OCI-M1 (cell line): ENCODE results near the gene FAM184B.
"Not testable (repeated sequence)": the region's sequence is repeated elsewhere in the genome, so short reads cannot be mapped to it uniquely, and the experiment has no call there.

Experiments used
- DNase-seq: peaks from one replicate; lab custom pipeline; 2025; lab: John Stamatoyannopoulos, UW

The FAM184B gene

DNA sequence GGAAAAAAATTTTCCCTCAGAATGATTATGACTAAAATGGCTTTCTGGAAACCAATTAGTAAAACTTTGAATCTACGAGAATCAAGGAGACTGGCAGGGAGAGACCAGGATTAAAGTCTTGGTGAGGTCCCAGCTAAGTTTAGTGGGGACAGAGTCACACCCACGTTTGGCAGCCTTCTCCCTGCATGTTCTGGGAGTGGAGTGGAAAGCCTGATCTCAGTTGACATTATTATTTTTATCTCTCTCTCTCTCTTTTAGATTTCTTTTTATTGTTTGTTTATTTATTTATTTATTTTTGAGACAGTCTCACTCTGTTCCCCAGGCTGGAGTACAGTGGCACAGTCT lies 99.2 kb downstream of the FAM184B start:
- no peak for DNase-seq

DNA sequence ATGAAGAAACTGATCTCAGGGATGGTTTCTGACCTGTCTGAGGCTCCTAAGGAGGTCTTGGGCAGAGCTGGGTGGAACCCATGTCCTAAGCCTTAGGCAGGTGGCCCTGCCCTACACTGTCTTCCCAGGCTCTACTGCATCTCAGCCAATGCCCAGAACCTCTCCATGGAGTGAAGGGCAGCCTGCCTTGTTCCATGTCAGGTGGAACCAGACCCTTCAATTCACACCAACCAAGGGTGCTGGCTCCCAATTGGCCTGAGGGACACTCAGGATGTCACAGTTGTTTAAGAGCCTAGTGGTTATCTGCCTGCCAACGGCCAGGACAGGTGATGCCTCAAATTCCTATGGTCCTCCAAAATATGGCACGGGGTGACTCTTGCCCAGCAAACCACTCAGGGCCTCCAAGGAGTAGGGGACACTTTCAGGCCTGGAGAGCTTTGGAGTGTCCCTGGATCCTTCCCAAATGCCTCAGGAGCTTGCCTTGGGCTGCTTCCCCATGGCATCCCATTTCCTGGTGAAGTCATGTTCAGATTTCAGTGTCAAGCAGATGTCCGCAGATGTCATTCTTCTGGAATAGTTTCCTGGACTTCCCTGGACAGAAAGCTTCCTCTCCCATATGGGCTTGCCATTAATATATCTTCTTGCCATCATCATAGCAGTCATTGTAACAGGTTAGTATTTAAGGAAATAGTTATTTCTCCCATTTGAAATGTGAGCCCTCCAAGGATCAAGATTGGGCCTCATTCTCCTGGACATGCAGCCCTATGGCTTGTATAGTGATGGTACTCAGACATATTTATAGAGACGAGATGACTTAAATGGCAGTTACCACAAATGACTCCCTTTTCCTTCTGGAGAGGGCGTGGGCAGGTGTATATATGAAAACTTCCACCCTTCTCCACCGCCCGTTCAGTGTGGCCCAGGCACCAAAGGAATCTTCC lies 99.9 kb downstream of the FAM184B start:
- no peak for DNase-seq

DNA sequence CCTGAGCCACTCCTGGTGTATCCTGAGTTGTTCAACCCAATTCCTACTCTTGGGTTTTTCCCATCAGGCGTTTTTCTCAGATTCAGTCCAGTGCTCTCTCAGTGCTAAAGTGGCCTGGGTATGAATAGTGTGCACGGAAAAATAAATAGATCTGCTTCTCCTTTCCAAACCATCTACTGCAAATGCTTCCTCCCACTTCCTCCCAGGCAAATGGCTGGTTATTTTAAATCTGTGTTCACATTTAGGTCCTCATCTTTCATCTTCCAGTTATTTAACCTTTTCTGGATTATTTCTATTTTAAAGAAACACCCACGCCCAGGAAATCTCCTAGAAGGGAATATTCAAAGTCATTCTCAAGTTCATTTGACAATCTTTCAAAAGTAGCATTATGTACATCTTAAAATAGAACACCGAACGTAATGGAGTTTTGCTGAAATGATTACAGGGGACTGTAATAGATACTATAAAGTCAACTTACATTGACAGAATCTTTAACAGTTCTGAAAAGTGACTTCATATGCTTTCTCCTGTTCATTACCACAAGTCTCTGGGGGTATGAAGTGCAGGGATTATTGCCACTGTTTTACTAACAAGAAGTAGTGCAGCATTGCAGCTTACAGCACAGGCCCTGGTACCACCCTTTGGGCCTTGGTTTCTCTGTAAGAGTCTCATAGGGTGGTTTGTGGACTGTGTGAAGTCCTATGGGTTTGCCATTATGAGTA lies 100.7 kb downstream of the FAM184B start:
- no peak for DNase-seq

DNA sequence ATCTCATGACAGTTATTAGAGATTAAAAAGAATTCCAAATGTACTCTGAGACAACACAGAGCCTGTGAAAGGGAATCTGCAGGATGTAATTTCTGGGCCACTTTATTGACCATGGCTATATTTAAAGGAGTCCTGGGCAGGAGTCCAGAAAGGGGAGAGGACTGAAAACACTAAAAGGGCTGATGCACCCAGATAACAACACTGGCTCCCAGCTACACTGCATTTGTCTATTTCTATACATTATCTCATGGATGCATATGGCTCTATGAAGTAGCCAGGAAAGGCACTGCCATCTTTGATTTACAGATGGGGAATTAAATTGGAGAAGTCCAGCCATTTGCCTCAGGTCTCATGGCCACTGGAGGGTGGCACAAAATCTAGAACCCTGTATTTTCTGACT lies 111.0 kb downstream of the FAM184B start:
- peak; percentile 72 for DNase-seq

DNA sequence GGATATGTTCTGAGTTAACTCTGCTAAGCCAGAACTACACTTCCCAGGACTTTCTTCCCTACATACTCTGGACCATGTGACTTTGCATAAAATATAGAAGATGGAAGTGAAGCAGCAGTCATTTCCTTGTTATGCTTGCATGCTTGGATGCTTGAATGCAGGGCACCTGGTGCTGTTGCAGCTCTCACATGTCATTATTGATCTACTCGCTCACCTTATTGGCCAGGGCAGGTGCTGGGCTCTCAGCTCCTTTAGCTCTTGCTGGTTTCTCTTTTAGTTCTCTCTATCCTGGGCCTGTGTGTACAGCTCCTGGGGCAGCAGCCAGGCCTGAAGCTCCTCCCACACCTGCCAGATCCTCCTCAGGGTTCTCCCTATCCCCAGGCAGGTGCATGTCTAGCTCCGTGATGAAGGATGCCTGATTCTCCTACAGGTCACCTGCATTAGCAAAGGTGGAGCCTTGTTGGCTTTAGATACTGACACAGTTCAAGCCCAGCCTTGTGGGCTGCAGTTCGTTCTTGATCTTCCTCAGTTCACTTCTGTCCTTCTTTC lies 113.7 kb downstream of the FAM184B start:
- no peak for DNase-seq

DNA sequence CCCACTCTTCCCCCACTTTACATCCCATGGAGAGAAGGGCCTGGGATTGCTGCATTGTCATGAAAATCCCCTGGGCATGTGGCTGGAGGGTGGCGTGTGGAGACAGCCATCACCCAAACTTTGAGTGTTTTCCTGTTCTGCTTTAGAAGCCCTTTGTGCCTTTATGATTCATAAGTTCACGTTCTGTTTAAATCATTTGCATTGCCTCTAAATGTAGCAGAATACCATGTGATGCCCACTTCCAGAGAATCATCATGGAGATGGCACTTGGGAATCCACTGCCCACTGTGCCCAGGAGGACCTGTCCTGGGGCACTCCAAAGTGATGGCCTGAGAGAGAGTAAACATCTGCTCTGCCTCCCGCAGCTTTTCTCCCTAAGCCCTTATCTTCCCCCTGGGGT lies 114.2 kb downstream of the FAM184B start:
- no peak for DNase-seq

DNA sequence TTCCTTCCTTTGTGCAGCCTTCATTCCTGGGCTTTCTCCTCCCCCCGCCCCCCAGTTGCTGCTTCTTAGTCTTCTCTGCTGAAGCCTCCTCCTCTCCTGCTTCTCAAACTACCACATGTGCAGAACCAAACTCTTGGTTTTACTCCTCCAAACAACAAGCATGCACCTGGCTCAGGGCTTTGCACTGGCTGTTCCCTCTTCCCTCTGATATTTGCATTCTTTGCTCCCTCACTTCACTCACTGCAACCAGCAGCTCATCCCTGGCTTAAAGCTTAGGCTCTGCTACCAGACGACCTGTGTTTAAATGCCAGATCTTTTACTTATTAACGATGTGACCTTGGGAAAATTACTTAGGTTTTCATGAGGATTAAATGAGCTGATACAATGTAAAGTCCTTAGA lies 115.6 kb downstream of the FAM184B start:
- DNase-seq, result no peak

DNA sequence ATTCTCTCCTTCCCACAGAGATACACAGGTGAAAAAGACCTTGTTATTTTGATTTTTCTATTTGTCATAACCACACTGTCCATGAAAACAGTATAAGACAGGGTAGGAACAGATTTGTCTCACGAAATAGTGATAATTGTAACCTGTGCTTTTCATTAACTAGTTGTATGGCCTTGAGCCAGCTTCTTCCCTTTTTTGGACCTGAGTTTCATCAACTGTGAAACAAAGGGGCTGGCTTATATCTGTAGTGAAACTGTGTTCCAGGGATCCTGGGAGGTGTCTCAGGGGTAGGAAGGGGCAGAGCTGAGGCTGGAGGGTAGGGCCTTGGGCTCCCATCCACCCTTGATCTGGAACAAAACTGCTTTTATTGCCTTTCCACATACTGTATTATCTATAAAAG lies 116.1 kb downstream of the FAM184B start:
- DNase-seq, result peak; percentile 32

DNA sequence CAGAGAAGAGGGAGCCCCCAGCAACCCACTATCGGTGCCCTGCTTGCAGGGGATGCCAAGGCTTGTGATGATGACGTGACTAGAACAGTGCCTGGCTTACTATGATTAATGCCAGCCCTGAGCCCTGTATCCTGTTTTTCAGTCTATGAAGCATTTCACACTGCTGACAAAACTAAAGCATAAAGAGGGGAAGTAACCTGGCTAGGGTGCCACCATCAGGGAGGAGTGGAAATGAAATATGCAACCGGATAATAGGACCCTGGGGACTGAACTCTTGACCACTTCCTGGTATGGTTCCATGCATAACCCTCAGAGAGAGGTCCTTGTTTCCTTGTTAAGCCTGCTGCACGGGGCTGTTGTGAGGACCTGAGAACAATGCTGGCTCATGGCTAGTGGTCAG lies 116.7 kb downstream of the FAM184B start:
- peak; percentile 63 for DNase-seq

DNA sequence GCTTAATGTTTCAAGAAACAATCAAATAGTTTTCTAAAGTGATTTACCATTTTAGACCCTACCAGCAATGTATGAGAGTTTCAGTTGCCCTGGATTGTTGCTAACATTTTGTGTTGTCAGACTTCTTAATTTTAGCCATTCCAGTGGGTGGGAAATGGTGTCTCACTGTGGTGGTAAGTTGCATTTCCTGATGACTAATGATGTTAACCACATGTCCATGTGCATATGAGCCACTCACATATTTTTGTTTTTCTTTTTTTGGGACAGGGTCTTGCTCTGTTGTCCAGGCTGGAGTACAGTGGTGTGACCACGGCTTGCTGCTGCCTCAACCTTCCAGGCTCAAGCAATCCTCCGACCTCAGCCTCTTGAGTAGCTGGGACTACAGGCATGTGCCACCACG lies 118.7 kb downstream of the FAM184B start:
- peak; percentile 4 for DNase-seq

DNA sequence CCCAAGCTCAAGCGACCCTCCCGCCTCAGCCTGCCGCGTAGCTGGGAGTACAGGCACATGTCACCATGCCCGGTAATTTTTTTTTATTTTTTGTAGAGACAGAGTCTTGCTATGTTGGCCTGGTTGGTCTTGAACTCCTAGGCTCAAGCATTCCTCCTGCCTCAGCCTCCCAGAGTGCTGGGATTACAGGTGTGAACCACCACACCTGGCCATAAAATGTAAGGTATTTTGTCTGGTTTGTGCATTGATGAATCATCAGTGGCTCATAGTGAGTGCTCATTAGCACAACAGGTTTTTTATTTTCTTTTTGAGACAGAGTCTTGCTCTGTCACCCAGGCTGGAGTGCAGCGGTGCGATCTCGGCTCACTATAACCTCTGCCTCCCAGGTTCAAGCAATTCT lies 122.2 kb downstream of the FAM184B start:
- DNase-seq, result not testable (repeated sequence)

DNA sequence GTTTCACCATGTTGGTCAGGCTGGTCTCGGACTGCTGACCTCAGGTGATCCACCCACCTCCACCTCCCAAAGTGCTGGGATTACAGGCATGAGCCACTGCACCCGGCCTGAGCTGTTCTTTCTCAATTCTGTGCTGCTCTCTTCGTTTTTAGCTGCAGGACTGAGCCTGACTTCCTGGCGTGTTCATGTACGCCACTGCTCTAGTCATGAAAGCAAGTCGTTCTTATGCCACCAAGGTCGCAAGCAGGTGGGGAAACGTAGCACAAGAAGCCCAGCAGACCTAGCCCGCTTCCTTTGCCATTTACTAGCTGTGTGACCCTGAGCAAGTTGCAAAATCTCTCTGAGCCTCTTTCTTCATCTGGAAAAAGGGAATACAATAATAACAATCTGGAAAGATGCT lies 123.6 kb downstream of the FAM184B start:
- DNase-seq, result no peak

DNA sequence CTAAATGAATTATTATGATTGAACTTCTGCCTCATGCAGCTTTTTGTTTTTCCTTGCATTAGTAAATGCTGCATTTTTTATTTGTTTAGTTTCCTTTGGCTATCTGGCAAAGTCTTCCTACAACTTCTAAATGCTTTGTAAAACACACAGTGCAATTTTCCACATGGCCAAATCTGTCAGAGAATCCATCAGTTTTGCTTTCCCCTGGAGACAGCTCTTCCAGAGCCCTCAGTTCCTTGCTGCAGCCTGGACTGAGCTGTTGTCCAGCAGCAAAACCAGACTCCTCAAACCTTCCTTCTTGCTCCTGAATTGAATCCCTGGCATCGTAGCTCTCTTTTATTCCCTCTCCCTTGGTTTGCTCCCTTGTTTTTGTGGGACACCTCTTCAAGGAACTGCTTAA lies 124.3 kb downstream of the FAM184B start:
- DNase-seq, result no peak

DNA sequence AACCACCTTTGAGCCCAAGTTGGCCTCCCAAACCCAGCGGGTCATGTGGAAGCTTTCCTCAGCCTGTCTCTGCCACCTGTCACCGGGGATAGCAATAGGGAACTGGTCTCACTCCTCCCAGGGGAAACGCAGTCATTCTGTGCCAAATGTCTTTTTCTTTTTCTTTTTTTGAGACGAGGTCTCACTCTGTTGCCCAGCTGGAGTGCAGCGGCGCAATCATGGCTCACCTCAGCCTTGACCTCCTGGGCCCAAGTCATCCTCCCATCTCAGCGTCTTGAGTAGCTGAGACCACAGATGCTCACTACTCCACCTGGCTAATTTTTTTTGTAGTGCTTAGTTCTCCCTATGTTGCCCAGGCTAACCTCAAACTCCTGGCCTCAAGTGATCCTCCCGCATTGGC lies 126.7 kb downstream of the FAM184B start:
- DNase-seq, result no peak

DNA sequence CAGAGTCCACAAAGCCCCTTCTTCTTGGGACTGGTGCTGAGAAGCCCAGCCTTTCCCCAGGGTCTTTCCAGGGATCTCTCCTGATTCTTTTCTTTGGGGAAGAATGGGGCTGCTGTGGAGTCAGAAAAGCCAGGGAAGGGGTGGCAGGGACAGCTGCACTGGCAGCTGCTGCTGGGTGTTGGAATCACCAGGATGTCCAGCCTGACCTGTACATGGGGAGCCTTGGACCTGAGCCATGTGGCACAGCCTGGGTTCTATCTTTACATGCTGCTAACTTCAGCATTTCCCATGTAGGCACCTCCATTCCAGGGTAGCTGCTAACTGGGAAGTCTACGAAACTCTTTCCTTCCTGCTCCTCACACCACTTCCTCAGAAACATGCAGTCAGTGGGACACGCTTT lies 131.0 kb downstream of the FAM184B start:
- DNase-seq, result no peak

DNA sequence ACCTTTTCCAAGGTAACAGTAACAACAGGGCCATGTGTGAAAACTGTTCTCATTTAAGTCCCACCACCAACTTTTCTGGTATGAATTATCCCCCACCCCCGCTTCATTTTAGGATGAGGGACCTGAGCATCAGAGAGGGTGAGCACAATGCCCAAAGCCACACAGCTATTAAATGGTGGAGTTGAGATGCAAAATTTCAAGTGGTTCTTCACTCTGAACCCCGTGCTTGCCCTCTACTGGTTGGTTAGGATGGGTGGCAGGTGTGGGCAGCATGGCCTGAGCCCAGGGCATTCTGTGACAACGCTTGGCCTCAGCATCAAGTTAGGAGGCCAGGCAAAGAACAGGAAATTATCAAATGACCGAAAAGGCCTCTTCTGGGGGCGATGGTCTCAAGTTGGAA lies 133.5 kb downstream of the FAM184B start:
- no peak for DNase-seq

DNA sequence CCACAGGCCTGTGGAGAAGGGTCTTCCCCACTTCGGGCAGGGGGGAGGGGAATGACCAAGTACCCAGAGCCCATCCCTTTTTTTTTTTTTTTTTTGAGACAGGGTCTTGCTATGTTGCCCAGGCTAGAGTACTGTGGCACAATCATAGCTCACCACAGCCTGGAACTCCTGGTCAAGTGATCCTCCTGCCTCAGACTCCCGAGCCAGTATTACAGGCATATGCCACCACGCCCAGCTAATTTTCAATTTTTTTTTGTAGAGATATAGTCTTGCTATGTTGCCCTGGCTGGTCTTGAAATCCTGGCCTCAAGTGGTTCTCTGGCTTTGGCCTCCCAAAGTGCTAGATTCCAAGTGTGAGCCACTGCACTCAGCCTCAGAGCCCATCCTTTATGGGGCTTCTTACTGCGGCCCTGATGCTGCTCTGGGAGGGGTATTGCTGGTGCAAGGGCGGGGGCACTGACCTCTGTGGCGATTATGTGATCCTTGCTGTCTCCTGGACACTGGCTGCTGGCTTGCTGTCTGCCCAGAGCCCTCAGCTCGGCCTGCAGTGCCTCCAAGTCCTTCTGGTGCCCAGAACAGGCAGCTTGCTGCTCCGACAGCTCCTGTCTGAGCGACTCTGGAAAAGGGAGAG lies 134.1 kb downstream of the FAM184B start:
- no peak for DNase-seq

DNA sequence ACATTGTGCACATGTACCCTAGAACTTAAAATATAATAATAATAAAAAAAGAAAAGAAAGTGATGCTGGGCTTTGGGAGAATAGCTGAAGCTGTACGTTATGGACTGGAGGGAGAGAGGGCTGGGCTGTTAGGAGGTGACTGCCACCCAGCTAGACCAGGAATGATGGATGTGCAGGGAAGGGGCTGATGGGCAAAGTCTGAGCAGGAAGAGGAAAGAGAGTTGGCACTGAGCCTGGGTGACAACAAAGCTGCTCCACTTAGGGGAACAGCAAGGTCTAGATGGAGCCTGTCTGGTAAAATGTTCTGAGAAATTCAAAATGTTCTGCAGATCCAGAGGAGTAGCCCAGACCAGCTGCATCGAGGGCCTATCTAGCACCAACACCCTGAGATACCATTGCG lies 134.7 kb downstream of the FAM184B start:
- no peak for DNase-seq

DNA sequence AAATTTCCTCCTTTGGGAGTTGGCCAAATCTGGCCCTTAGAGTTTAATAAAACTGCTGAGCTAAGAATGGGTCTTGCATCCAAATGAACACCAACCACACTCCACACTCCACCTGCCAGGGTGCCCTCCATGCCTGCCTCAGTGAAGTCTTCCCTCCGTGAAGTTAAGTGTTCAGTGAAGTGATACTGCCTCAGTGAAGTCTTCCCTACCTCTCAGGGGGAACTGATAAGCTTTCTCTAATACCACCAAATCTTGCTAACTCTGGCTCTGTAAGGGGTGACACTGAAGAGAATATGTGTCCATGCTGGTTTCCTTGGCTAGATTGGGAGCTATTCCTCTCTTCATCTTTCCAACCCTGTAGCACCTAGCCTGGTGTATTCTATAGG lies 139.0 kb downstream of the FAM184B start:
- DNase-seq, result no peak

DNA sequence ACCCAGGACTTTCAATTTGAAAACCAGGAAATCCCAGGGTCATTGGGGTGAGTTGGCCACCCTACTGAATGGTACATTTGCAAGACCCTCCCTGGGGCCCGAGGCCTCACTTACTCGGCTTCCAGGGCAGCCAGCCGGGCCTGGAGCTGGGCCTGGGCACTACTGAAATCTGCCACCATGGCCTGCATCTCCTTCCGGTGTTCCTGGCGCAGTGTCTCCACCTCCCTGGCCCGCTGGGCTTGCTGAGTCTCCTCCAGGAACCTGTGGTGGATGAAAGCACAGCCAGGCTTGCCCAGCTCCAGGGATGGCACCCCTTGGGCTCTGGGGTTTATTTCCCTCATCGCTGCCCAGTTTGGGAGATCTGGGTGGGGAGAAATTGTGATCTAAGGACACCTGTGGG lies 142.3 kb downstream of the FAM184B start:
- DNase-seq, result no peak

DNA sequence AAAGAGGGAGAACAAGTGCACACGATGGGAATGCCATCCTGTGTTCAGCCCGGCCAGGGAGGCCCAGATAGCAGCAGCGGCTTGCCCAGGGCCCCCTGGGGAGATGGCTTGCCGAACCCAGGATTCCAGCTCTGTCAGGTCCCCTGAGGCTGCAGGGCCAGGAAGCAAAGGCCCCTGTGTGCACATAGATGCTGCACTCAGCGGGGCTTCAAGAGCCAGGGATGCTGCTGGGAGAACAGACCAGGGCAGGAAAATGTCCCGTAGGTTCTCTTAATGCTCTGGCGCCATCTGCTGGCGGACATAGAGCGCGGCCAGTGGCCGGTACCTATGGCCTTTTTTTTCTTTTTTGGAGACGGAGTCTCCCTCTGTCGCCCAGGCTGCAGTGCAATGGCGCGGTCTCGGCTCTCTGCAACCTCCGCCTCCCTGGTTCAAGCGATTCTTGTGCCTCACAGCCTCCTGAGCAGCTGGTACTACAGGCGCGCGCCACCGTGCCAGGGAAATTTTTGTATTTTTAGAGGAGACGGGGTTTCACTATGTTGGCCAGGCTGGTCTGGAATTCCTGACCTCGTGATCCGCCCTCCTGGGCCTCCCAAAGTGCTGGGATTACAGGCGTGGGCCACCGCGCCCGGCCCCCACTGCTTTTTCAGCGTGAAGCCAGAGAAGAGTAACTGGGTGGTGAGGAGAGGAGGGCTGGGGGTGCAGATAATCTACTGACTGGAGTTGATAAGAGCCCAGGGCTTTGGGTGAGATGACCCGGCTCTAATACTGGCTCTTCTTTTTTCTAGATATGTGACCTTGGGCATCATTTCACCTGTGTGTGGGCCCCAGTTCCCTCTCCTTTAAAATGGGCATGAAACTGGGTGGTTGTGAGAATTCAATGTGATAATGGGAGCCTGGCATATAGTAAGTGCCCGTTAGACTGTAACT lies 144.5 kb downstream of the FAM184B start:
- peak; percentile 79 for DNase-seq

DNA sequence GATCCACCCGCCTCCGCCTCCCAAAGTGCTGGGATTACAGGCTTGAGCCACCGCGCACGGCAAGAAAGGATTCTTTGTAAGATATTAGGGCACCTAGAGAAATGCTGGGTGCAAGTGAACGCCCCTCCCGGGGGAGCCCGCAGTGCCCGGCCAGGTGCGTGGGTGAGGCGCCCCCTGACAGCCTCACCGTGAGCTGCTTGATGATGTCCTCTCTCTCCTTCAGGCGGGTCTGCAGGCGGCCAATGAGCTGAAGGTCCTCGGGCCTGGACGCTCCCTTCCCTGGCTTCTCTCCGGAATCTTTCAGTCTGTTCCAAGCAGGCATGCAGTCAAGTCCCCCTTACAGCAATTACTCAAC lies 145.1 kb downstream of the FAM184B start:
- no peak for DNase-seq
